ENCODE results near the gene RAB44. TPM values are rescaled to one million over a fixed set of nuclear protein-coding genes. Genes with fewer than 3 reads are reported as not detected.

The RAB44 gene
- total and polyA plus RNA-seq, 9 of the 15 experiments (the other 6 are each of a cell fraction or from before 2014, with no cell fraction given) = not detected

DNA sequence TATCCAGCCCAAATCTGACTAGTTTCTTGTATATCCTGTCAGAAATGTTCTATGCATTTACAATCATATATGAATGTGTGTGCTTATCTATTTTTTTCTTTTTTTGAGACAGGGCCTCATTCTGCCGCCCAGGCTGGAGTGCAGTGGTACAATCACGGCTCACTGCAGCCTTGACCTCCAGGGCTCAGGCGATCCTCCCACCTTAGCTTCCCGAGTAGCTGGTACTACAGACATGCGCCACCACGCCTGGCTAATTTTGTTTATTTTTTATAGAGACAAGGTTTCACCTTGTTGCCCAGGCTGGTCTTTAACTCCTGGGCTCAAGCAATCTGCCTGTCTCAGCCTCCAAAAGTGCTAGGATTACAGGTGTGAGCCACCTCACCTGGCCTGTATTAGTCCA, 3.0 kb upstream of the RAB44 start:
- DNase-seq (ENCODE audit: extremely low read depth in 1 of 4, low spot score in 3 of 4) = no peak
- Histone ChIP-seq H3K4me1 (replicated peaks in 1 of 2; ENCODE audit: control insufficient read depth in 2 of 2, insufficient read depth in 2 of 2, low read length in 2 of 2) (no peaks in the 10 kb centered on the region; a peak in 2 of 5 replicates), H3K9me1 (ENCODE audit: control insufficient read depth, insufficient read depth, low read length) (no peaks in the 10 kb centered on the region), H3K79me2 (ENCODE audit: control insufficient read depth, insufficient read depth, low read length) (no peaks in the 10 kb centered on the region), H3K9ac (ENCODE audit: insufficient read depth in 1 of 2, low read depth in 2 of 2, low read length in 2 of 2) (no peak overlapping the region), H3K9me3 (replicated peaks; ENCODE audit: control insufficient read depth, insufficient read depth, low read depth, low read length) (no peaks in the 10 kb centered on the region), H3K36me3 (ENCODE audit: control insufficient read depth, insufficient read depth, low read length) (no peaks in the 10 kb centered on the region), H3K27ac (ENCODE audit: extremely low read depth, low read depth, low read length) (no peak overlapping the region), H4K20me1 (replicated peaks; ENCODE audit: control insufficient read depth, insufficient read depth, low read length) (peaks cover 10% of the 10 kb centered on the region; the same call in 1 of the 2 replicates), H3K4me3 (no peak overlapping the region), H2AFZ (ENCODE audit: low read depth, low read length) (no peak overlapping the region), H3K27me3 (ENCODE audit: control insufficient read depth in 2 of 2, insufficient read depth in 2 of 2, low read length in 2 of 2) (peaks cover 18 to 47% of the 10 kb centered on the region in 2 experiments), H3K4me2 (ENCODE audit: insufficient read depth, low read length) (no peak overlapping the region)
- BruUV-seq (replicated peaks) = no TSS peak
- in situ Hi-C loops (cut with MboI) (no loop called here), intact Hi-C loops (cut with micrococcal nuclease) (no loop called here)
- ATAC-seq = no peak
- FAIRE-seq = no peak
- CTCF ChIA-PET (ENCODE audit: low intra/inter-chr PET ratio) = no interaction called here
- 24% methylated on average over 6 of the region's 6 CpGs for WGBS (ENCODE audit: insufficient coverage, low coverage, missing lambda C conversion rate)
- POLR2A ChIA-PET = no interaction called here
- no peak for TF ChIP-seq ZNF277 (CRISPR knock-in tag; IDR thresholded peaks at IDR 0.05; ENCODE audit: borderline replicate concordance)
- no peak for TF ChIP-seq ZNF717 (CRISPR knock-in tag; IDR thresholded peaks at IDR 0.05)
- TF ChIP-seq BRD4 (IDR thresholded peaks at IDR 0.05) = no peak
- TF ChIP-seq FOXK2 (conservative IDR thresholded peaks at IDR 0.05 in 1 of 2, IDR thresholded peaks at IDR 0.05 in 1 of 2; ENCODE audit: low read depth in 2 of 2) = no peak
- TF ChIP-seq, protein P1, sequence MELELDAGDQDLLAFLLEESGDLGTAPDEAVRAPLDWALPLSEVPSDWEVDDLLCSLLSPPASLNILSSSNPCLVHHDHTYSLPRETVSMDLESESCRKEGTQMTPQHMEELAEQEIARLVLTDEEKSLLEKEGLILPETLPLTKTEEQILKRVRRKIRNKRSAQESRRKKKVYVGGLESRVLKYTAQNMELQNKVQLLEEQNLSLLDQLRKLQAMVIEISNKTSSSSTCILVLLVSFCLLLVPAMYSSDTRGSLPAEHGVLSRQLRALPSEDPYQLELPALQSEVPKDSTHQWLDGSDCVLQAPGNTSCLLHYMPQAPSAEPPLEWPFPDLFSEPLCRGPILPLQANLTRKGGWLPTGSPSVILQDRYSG (tag; conservative IDR thresholded peaks at IDR 0.05; ENCODE audit: low read depth) = no peak
- TF ChIP-seq ZNF239 (CRISPR knock-in tag; IDR thresholded peaks at IDR 0.05) = no peak
- no peak for TF ChIP-seq CTCF (IDR thresholded peaks at IDR 0.05 in 2 of 3, conservative IDR thresholded peaks at IDR 0.05 in 1 of 3; ENCODE audit: insufficient read depth in 2 of 3, low read depth in 1 of 3, low read length in 3 of 3)
- TF ChIP-seq, protein P2, sequence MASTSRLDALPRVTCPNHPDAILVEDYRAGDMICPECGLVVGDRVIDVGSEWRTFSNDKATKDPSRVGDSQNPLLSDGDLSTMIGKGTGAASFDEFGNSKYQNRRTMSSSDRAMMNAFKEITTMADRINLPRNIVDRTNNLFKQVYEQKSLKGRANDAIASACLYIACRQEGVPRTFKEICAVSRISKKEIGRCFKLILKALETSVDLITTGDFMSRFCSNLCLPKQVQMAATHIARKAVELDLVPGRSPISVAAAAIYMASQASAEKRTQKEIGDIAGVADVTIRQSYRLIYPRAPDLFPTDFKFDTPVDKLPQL (IDR thresholded peaks at IDR 0.05; ENCODE audit: extremely low read depth, insufficient read length) = no peak
- TF ChIP-seq CREB3L1 (IDR thresholded peaks at IDR 0.05; ENCODE audit: borderline replicate concordance, low read depth) = no peak
- TF ChIP-seq RFX5 (IDR thresholded peaks at IDR 0.05; ENCODE audit: low read depth, low read length) = no peak
- TF ChIP-seq LEF1 (IDR thresholded peaks at IDR 0.05) = no peak
- TF ChIP-seq, protein P3, sequence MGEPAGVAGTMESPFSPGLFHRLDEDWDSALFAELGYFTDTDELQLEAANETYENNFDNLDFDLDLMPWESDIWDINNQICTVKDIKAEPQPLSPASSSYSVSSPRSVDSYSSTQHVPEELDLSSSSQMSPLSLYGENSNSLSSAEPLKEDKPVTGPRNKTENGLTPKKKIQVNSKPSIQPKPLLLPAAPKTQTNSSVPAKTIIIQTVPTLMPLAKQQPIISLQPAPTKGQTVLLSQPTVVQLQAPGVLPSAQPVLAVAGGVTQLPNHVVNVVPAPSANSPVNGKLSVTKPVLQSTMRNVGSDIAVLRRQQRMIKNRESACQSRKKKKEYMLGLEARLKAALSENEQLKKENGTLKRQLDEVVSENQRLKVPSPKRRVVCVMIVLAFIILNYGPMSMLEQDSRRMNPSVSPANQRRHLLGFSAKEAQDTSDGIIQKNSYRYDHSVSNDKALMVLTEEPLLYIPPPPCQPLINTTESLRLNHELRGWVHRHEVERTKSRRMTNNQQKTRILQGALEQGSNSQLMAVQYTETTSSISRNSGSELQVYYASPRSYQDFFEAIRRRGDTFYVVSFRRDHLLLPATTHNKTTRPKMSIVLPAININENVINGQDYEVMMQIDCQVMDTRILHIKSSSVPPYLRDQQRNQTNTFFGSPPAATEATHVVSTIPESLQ (CRISPR knock-in tag; IDR thresholded peaks at IDR 0.05) = no peak
- TF ChIP-seq ZBTB12 (CRISPR knock-in tag; IDR thresholded peaks at IDR 0.05) = no peak

Data from K562 (cell line).